Mesenchymal stem cell (in vitro differentiated cells and primary cell): Measurements from ENCODE around the gene SIRPB1.

Experiments used
- DNase-seq: peaks from one replicate; pipeline ENCODE4 v3.0.0-alpha.2; 2013
- H2AFZ ChIP-seq: one replicate; pipeline ENCODE4 v1.6.1; 2013; ENCODE audit warnings: low read depth, mild to moderate bottlenecking, control low read depth, inconsistent platforms, low read length, moderate library complexity
- H2AK5ac ChIP-seq: 2 replicates; pipeline ENCODE4 v1.6.1; 2013; ENCODE audit warnings: low read length, moderate library complexity, mild to moderate bottlenecking, inconsistent platforms; ENCODE audit not compliant: severe bottlenecking
- H2BK120ac ChIP-seq: one replicate; pipeline ENCODE4 v1.6.1; 2013; ENCODE audit warnings: low read depth, mild to moderate bottlenecking, inconsistent platforms, low read length, moderate library complexity
- H2BK12ac ChIP-seq, 2 experiments: one replicate each; pipeline ENCODE4 v1.6.1; 2013; ENCODE audit warnings: inconsistent platforms in 2 of 2, low read length in 2 of 2, mild to moderate bottlenecking in 2 of 2, moderate library complexity in 2 of 2, control low read depth in 1 of 2
- H2BK15ac ChIP-seq: one replicate; pipeline ENCODE4 v1.6.1; 2013; ENCODE audit warnings: mild to moderate bottlenecking, low read depth, inconsistent platforms; ENCODE audit not compliant: poor library complexity, severe bottlenecking
- H2BK5ac ChIP-seq: 2 replicates; pipeline ENCODE4 v1.6.1; 2013; ENCODE audit warnings: low read depth, mild to moderate bottlenecking, low read length, control low read depth, inconsistent platforms; ENCODE audit not compliant: poor library complexity, severe bottlenecking
- H3K14ac ChIP-seq, 2 experiments: one replicate each; pipeline ENCODE4 v1.6.1; 2013; ENCODE audit warnings: inconsistent platforms in 2 of 2, low read length in 2 of 2, control low read depth in 1 of 2, mild to moderate bottlenecking in 1 of 2, moderate library complexity in 1 of 2
- H3K18ac ChIP-seq, 2 experiments: one replicate each; pipeline ENCODE4 v1.6.1; 2013; ENCODE audit warnings: inconsistent platforms in 2 of 2, low read length in 2 of 2, control low read depth in 1 of 2, low read depth in 1 of 2, mild to moderate bottlenecking in 1 of 2
- H3K23ac ChIP-seq, 2 experiments: one replicate each; pipeline ENCODE4 v1.6.1; 2013; ENCODE audit warnings: inconsistent platforms in 2 of 2, low read length in 2 of 2, mild to moderate bottlenecking in 2 of 2, moderate library complexity in 2 of 2, control low read depth in 1 of 2
- H3K27ac ChIP-seq: 2 replicates; pipeline ENCODE4 v1.5.1; 2013; ENCODE audit warnings: mild to moderate bottlenecking, moderate library complexity, low read length, control low read depth, inconsistent platforms; ENCODE audit not compliant: poor library complexity, severe bottlenecking
- H3K27me3 ChIP-seq, 2 experiments: 2 replicates each; pipeline versions ENCODE4 v1.6.1 to v1.7.0; 2013; ENCODE audit warnings: low read length in 2 of 2, mild to moderate bottlenecking in 2 of 2, moderate library complexity in 2 of 2, control low read depth in 1 of 2, inconsistent platforms in 1 of 2; ENCODE audit not compliant: control insufficient read depth in 1 of 2, insufficient read depth in 1 of 2
- H3K36me3 ChIP-seq, 2 experiments: 2 replicates each; pipeline versions ENCODE4 v1.6.1 to v1.7.0; 2013; ENCODE audit warnings: low read length in 2 of 2, control low read depth in 1 of 2, inconsistent platforms in 1 of 2, low read depth in 1 of 2, mild to moderate bottlenecking in 1 of 2; ENCODE audit not compliant: insufficient read depth in 2 of 2, control insufficient read depth in 1 of 2
- H3K4ac ChIP-seq, 2 experiments: one replicate each; pipeline ENCODE4 v1.6.1; 2013; ENCODE audit warnings: inconsistent platforms in 2 of 2, low read length in 2 of 2, mild to moderate bottlenecking in 2 of 2, moderate library complexity in 2 of 2, control low read depth in 1 of 2, low read depth in 1 of 2
- H3K4me1 ChIP-seq: 2 replicates; pipeline ENCODE4 v1.6.1; 2013; ENCODE audit warnings: low read depth, low read length, control low read depth; ENCODE audit not compliant: control insufficient read depth, insufficient read depth
- H3K4me2 ChIP-seq: 2 replicates; pipeline ENCODE4 v1.6.1; 2013; ENCODE audit warnings: low read length, mild to moderate bottlenecking, inconsistent platforms; ENCODE audit not compliant: poor library complexity, severe bottlenecking
- H3K4me3 ChIP-seq, 2 experiments: 2 replicates each; pipeline versions ENCODE4 v1.5.1 to v1.7.0; 2013; ENCODE audit warnings: low read length in 2 of 2, mild to moderate bottlenecking in 2 of 2, control low read depth in 1 of 2, low read depth in 1 of 2; ENCODE audit not compliant: insufficient read depth in 1 of 2
- H3K79me1 ChIP-seq: replicated peaks from 2 replicates; pipeline ENCODE4 v1.6.1; 2013; ENCODE audit warnings: mild to moderate bottlenecking, control low read depth, low read length, inconsistent platforms; ENCODE audit not compliant: poor library complexity, severe bottlenecking
- H3K9ac ChIP-seq: 2 replicates; pipeline ENCODE4 v1.7.0; 2013; ENCODE audit warnings: mild to moderate bottlenecking, low read length, moderate library complexity
- H3K9me3 ChIP-seq: 2 replicates; pipeline ENCODE4 v1.7.0; 2013; ENCODE audit warnings: mild to moderate bottlenecking, low read length; ENCODE audit not compliant: control insufficient read depth
- H4K8ac ChIP-seq: one replicate; pipeline ENCODE4 v1.6.1; 2013; ENCODE audit warnings: inconsistent platforms, mild to moderate bottlenecking, low read length, moderate library complexity
- H4K91ac ChIP-seq: one replicate; pipeline ENCODE4 v1.6.1; 2013; ENCODE audit warnings: mild to moderate bottlenecking, low read length, inconsistent platforms
- WGBS: methylation state at CpG from one replicate; pipeline ENCODE4 v1.1.7; 2013; ENCODE audit warnings: mixed read lengths; 5-methylcytosine and 5-hydroxymethylcytosine counted together

The SIRPB1 gene

DNA sequence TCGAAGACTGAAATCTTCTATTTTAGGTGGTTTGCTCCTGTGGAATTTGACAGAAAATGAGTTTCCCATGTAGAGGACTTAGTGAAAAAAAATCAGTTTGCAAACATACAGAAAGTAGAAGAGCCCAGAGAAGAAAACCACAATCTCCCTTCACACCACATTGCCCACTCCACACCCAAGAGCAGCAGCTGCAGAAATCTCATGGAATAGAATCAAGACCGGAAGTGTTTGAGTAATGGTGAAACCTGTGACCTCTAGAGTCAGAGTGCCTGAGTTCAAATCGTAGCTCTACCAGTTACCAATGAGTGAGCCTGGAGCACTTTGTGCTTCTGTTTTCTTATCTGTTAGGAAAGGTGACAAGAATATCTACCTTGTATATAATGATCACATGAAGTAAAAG, 33.2 kb upstream of the SIRPB1 start:
- Histone ChIP-seq H2BK120ac (no peak overlapping the region), H3K4ac (no peak overlapping the region), H4K91ac (no peak overlapping the region), H2AFZ (no peak overlapping the region), H3K36me3 (no peaks in the 10 kb centered on the region), H3K9ac (no peak overlapping the region), H3K9me3 (peaks cover 11% of the 10 kb centered on the region), H3K18ac (no peak overlapping the region), H3K23ac (no peak overlapping the region), H3K4me3 (no peak overlapping the region), H3K14ac (no peak overlapping the region), H4K8ac (no peak overlapping the region), H3K4me1 (peaks cover 4% of the 10 kb centered on the region), H2BK15ac (no peak overlapping the region), H3K27me3 (peaks cover 0 to 16% of the 10 kb centered on the region in 2 experiments), H3K79me1 (no peaks in the 10 kb centered on the region), H2AK5ac (no peak overlapping the region), H2BK12ac (no peak overlapping the region), H3K27ac (no peak overlapping the region), H3K4me2 (no peak overlapping the region), H2BK5ac (no peak overlapping the region)
- DNase-seq, result no peak
- 56% methylated on average over 3 of the region's 3 CpGs for WGBS

DNA sequence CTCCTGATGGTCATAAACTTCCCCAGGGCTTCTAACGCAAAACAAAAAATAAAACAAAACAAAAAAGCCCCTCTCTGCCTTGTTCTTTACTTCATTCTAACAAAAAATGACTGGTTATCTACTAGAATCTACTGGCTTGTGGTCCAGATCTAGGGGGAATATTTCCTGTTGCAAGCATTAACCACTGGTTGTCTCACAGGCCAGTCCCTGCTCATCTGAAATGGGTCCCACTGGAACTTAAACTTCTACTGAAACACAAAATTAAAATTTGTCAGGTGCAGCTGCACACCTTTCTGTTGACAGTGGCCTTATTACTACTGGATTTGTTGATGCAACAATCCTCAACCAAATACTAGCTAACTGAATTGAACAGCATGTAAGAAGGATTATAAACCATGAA, 32.3 kb upstream of the SIRPB1 start:
- Histone ChIP-seq H3K14ac (no peak overlapping the region), H3K36me3 (no peaks in the 10 kb centered on the region), H3K4me2 (no peak overlapping the region), H3K4me1 (no peaks in the 10 kb centered on the region), H2BK15ac (no peak overlapping the region), H2BK120ac (no peak overlapping the region), H2BK12ac (no peak overlapping the region), H4K8ac (no peak overlapping the region), H3K23ac (no peak overlapping the region), H3K9me3 (peaks cover 11% of the 10 kb centered on the region), H3K4me3 (no peak overlapping the region), H2AK5ac (no peak overlapping the region), H4K91ac (no peak overlapping the region), H3K4ac (no peak overlapping the region), H2AFZ (no peak overlapping the region), H2BK5ac (no peak overlapping the region), H3K18ac (no peak overlapping the region), H3K9ac (no peak overlapping the region), H3K27ac (no peak overlapping the region), H3K27me3 (peaks cover 0 to 10% of the 10 kb centered on the region in 2 experiments), H3K79me1 (no peaks in the 10 kb centered on the region)
- 43% methylated on average over 1 of the region's 1 CpG for WGBS
- DNase-seq, result no peak

DNA sequence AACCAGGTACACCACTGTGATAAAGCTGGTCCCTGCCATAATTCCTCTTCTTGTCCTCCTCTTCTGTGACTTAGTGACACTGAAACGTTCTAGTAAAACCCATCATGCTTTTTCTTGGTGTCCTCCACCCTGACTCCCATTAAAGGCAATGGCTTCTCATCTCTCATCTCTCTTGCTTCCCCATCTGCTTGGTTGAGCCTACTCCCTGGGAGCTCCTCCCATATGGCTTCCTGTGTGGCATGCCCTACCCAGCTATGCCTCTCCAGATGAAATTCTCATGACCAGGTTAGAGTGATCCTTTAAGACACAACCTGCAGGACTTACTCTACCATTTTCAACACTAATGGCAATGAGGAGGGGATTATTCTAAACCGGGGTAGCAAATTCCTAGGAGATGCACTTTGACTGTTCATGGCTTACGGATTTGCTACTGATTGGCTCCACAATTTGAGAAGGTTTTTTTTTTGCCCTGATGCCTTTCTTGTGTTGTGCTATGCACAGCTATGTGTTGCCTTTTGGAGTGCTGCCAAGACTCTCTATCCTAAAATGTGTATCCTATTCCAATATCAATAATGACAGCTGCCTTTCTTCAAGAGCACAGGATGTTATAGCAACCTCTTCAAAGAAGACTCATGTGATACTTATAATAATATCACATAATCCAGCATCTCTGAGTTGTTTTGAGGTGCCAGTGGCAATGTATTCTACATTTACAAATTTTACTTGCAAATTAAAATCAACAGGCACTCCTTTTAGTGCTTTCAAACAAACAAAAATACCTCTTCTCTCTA, 31.7 kb upstream of the SIRPB1 start:
- Histone ChIP-seq H3K14ac (no peak overlapping the region), H3K27me3 (peaks cover 0 to 10% of the 10 kb centered on the region in 2 experiments), H3K23ac (no peak overlapping the region), H2BK15ac (no peak overlapping the region), H3K4me3 (no peak overlapping the region), H3K4me2 (no peak overlapping the region), H3K79me1 (no peaks in the 10 kb centered on the region), H3K18ac (no peak overlapping the region), H2AK5ac (no peak overlapping the region), H4K91ac (no peak overlapping the region), H2BK5ac (no peak overlapping the region), H2BK120ac (no peak overlapping the region), H3K4me1 (peaks cover 1% of the 10 kb centered on the region), H3K27ac (no peak overlapping the region), H3K9me3 (peaks cover 11% of the 10 kb centered on the region), H3K4ac (no peak overlapping the region), H2AFZ (no peak overlapping the region), H3K9ac (no peak overlapping the region), H4K8ac (no peak overlapping the region), H2BK12ac (no peak overlapping the region), H3K36me3 (no peaks in the 10 kb centered on the region)
- 47% methylated on average over 3 of the region's 3 CpGs for WGBS
- no peak for DNase-seq

DNA sequence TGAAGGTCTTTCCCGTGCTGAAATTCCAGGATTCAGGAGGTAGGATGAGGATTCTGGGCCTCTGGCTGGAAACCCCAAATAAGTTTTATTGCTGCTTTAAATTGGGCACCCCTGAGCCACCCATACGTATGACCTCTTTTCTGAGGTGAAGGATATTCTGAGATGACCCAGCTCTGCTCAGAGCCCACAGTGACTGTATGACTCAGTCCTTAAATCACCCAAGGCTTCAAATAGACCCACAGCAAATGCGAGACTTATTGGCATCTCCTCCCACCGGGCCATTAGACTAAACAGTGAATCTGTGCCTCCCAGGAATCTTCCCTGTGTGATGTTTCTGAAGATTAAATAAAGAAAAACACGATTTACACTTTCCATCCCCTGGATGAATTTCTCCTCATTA, 28.3 kb upstream of the SIRPB1 start:
- no peak overlapping the region for H3K14ac ChIP-seq
- no peak overlapping the region for H2BK15ac ChIP-seq
- no peak overlapping the region for H2BK12ac ChIP-seq
- H3K4me3 ChIP-seq, result no peak overlapping the region
- H3K23ac ChIP-seq, result no peak overlapping the region
- no peak overlapping the region for H4K91ac ChIP-seq
- peaks cover 4% of the 10 kb centered on the region for H3K4me1 ChIP-seq
- H2BK5ac ChIP-seq, result no peak overlapping the region
- H2BK120ac ChIP-seq, result no peak overlapping the region
- no peak overlapping the region for H2AK5ac ChIP-seq
- H3K79me1 ChIP-seq, result no peaks in the 10 kb centered on the region
- 55% methylated on average over 2 of the region's 5 CpGs for WGBS
- peaks cover 0 to 27% of the 10 kb centered on the region in 2 experiments for H3K27me3 ChIP-seq
- H3K4ac ChIP-seq, result no peak overlapping the region
- no peak for DNase-seq
- no peak overlapping the region for H3K18ac ChIP-seq
- H3K4me2 ChIP-seq, result no peak overlapping the region
- no peak overlapping the region for H3K27ac ChIP-seq
- H2AFZ ChIP-seq, result no peak overlapping the region
- no peaks in the 10 kb centered on the region for H3K36me3 ChIP-seq
- no peak overlapping the region for H3K9ac ChIP-seq
- H4K8ac ChIP-seq, result no peak overlapping the region
- H3K9me3 ChIP-seq, result peaks cover 3% of the 10 kb centered on the region
